ENCODE results near the gene WBP1L.

The WBP1L gene

GRCh38 chr10:102824664-102825063 lies 80.9 kb downstream of the WBP1L start:
- Histone ChIP-seq H3K27me3 (ENCODE audit: low read length) (no peaks in the 10 kb centered on the region), H3F3A (ENCODE audit: insufficient read depth) (no peaks in the 10 kb centered on the region), H3K36me3 (ENCODE audit: low read length) (no peaks in the 10 kb centered on the region), H3K4me2 (ENCODE audit: low read depth, low read length, poor library complexity, severe bottlenecking) (no peak overlapping the region), H4K20me1 (ENCODE audit: low read depth, low read length) (no peaks in the 10 kb centered on the region), H3K79me2 (ENCODE audit: insufficient read depth, low read length) (no peaks in the 10 kb centered on the region), H3K9me2 (replicated peaks; ENCODE audit: insufficient read depth, low read length) (no peaks in the 10 kb centered on the region), H3K27ac (ENCODE audit: low read depth, low read length) (no peak overlapping the region), H2AFZ (ENCODE audit: low read depth, low read length, severe bottlenecking) (no peak overlapping the region), H3K9ac (ENCODE audit: low read length) (no peak overlapping the region), H3K9me3 (ENCODE audit: insufficient read depth, low read length) (no peaks in the 10 kb centered on the region), H3K4me3 (ENCODE audit: insufficient read depth, low read length, poor library complexity, severe bottlenecking) (no peak overlapping the region)
- TF ChIP-seq CTCF (IDR thresholded peaks at IDR 0.05; ENCODE audit: insufficient read depth, low read length, poor library complexity, severe bottlenecking), result no peak
- TF ChIP-seq EZH2phosphoT487 (conservative IDR thresholded peaks at IDR 0.05; ENCODE audit: low read length), result no peak

GRCh38 chr10:102826148-102826796 lies 82.5 kb downstream of the WBP1L start:
- TF ChIP-seq CTCF (IDR thresholded peaks at IDR 0.05; ENCODE audit: insufficient read depth, low read length, poor library complexity, severe bottlenecking) (no peak), EZH2phosphoT487 (conservative IDR thresholded peaks at IDR 0.05; ENCODE audit: low read length) (no peak)
- no peak overlapping the region for H3K9ac ChIP-seq (ENCODE audit: low read length)
- H3F3A ChIP-seq (ENCODE audit: insufficient read depth), result no peaks in the 10 kb centered on the region
- no peak overlapping the region for H3K4me2 ChIP-seq (ENCODE audit: low read depth, low read length, poor library complexity, severe bottlenecking)
- no peak overlapping the region for H3K4me3 ChIP-seq (ENCODE audit: insufficient read depth, low read length, poor library complexity, severe bottlenecking)
- H3K27ac ChIP-seq (ENCODE audit: low read depth, low read length), result no peak overlapping the region
- H3K9me3 ChIP-seq (ENCODE audit: insufficient read depth, low read length), result no peaks in the 10 kb centered on the region
- no peaks in the 10 kb centered on the region for H3K9me2 ChIP-seq (replicated peaks; ENCODE audit: insufficient read depth, low read length)
- H2AFZ ChIP-seq (ENCODE audit: low read depth, low read length, severe bottlenecking), result no peak overlapping the region
- no peaks in the 10 kb centered on the region for H3K27me3 ChIP-seq (ENCODE audit: low read length)
- H3K36me3 ChIP-seq (ENCODE audit: low read length), result no peaks in the 10 kb centered on the region
- H3K79me2 ChIP-seq (ENCODE audit: insufficient read depth, low read length), result no peaks in the 10 kb centered on the region
- H4K20me1 ChIP-seq (ENCODE audit: low read depth, low read length), result no peaks in the 10 kb centered on the region

GRCh38 chr10:102827597-102827975 lies 83.8 kb downstream of the WBP1L start:
- H3K4me2 ChIP-seq (ENCODE audit: low read depth, low read length, poor library complexity, severe bottlenecking), result no peak overlapping the region
- no peak overlapping the region for H3K27ac ChIP-seq (ENCODE audit: low read depth, low read length)
- H3K36me3 ChIP-seq (ENCODE audit: low read length), result no peaks in the 10 kb centered on the region
- H3K79me2 ChIP-seq (ENCODE audit: insufficient read depth, low read length), result no peaks in the 10 kb centered on the region
- TF ChIP-seq EZH2phosphoT487 (conservative IDR thresholded peaks at IDR 0.05; ENCODE audit: low read length) (no peak), CTCF (IDR thresholded peaks at IDR 0.05; ENCODE audit: insufficient read depth, low read length, poor library complexity, severe bottlenecking) (no peak)
- H4K20me1 ChIP-seq (ENCODE audit: low read depth, low read length), result no peaks in the 10 kb centered on the region
- no peaks in the 10 kb centered on the region for H3F3A ChIP-seq (ENCODE audit: insufficient read depth)
- H3K9me3 ChIP-seq (ENCODE audit: insufficient read depth, low read length), result no peaks in the 10 kb centered on the region
- H3K9me2 ChIP-seq (replicated peaks; ENCODE audit: insufficient read depth, low read length), result no peaks in the 10 kb centered on the region
- no peak overlapping the region for H3K4me3 ChIP-seq (ENCODE audit: insufficient read depth, low read length, poor library complexity, severe bottlenecking)
- no peak overlapping the region for H2AFZ ChIP-seq (ENCODE audit: low read depth, low read length, severe bottlenecking)
- no peaks in the 10 kb centered on the region for H3K27me3 ChIP-seq (ENCODE audit: low read length)
- H3K9ac ChIP-seq (ENCODE audit: low read length), result no peak overlapping the region

Measured in SU-DHL-6 (cell line).